ENCODE results near the gene RBM43. TPM values are rescaled to one million over a fixed set of nuclear protein-coding genes. Genes with fewer than 3 reads are reported as not detected.

Gene RBM43
- total RNA-seq, 1 experiment from 2014 or later: 1.8 TPM

DNA sequence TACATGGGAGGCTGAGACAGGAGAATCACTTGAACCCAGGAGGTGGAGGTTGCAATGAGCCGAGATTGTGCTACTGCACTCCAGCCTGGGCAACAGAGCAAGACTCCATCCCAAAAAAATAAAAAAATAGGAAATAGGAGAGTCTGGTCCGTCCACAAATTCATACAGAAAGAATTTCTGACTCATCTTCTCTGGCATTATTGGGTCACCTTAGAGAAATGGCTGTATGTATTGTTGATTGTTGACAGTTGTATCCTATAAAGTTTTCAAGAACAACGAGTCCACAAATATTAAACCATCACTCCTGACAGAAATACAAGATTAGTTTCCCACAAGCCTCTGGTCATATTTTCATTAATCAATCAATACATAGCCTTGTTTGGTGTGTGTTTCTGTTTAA is 20.4 kb downstream of the RBM43 start:
- Histone ChIP-seq H4K8ac (replicated peaks; ENCODE audit: insufficient read length, low read depth, low read length) (no peak overlapping the region), H3K9ac (ENCODE audit: extremely low read depth, insufficient read length, low read length) (no peak overlapping the region), H3K23ac (ENCODE audit: insufficient read length, low read depth, low read length) (no peak overlapping the region), H3K9me3 (ENCODE audit: control insufficient read depth, low read depth, low read length) (no peaks in the 10 kb centered on the region), H2BK20ac (ENCODE audit: low read depth, low read length, poor library complexity, severe bottlenecking) (no peak overlapping the region), H3K79me2 (ENCODE audit: insufficient read depth, low read length) (no peaks in the 10 kb centered on the region), H3K23me2 (ENCODE audit: insufficient read length, low read depth, low read length, poor library complexity, severe bottlenecking) (no peaks in the 10 kb centered on the region), H2AK5ac (ENCODE audit: insufficient read length, low read length) (no peak overlapping the region), H2BK5ac (ENCODE audit: insufficient read length, low read length) (no peak overlapping the region), H3K4me1 (ENCODE audit: insufficient read depth, low read length) (no peaks in the 10 kb centered on the region), H2BK15ac (ENCODE audit: low read depth, low read length) (no peak overlapping the region), H3K14ac (ENCODE audit: insufficient read depth, low read length) (no peak overlapping the region), H3K27me3 (ENCODE audit: insufficient read depth, low read length) (no peaks in the 10 kb centered on the region), H3K4me2 (ENCODE audit: insufficient read depth, insufficient read length, low read length) (no peak overlapping the region), H3K18ac (ENCODE audit: insufficient read length, low read depth, low read length) (no peak overlapping the region), H2BK120ac (ENCODE audit: low read depth, low read length, poor library complexity, severe bottlenecking) (no peak overlapping the region), H4K20me1 (ENCODE audit: control insufficient read depth, insufficient read depth, insufficient read length) (no peaks in the 10 kb centered on the region), H3K79me1 (ENCODE audit: insufficient read depth, low read depth, low read length, poor library complexity, severe bottlenecking) (no peaks in the 10 kb centered on the region), H2BK12ac (ENCODE audit: insufficient read length, low read depth, low read length) (no peak overlapping the region), H2AFZ (ENCODE audit: low read length) (no peak overlapping the region), H3K56ac (ENCODE audit: insufficient read length, low read depth, low read length) (no peak overlapping the region), H3T11ph (ENCODE audit: low read length) (no peak overlapping the region), H4K91ac (ENCODE audit: insufficient read length, low read depth, low read length) (no peak overlapping the region), H4K5ac (ENCODE audit: insufficient read length, low read depth, low read length) (no peak overlapping the region), H3K27ac (ENCODE audit: insufficient read length, low read depth, low read length) (no peak overlapping the region), H3K4ac (ENCODE audit: low read depth, low read length) (no peak overlapping the region)
- TF ChIP-seq, protein P1, sequence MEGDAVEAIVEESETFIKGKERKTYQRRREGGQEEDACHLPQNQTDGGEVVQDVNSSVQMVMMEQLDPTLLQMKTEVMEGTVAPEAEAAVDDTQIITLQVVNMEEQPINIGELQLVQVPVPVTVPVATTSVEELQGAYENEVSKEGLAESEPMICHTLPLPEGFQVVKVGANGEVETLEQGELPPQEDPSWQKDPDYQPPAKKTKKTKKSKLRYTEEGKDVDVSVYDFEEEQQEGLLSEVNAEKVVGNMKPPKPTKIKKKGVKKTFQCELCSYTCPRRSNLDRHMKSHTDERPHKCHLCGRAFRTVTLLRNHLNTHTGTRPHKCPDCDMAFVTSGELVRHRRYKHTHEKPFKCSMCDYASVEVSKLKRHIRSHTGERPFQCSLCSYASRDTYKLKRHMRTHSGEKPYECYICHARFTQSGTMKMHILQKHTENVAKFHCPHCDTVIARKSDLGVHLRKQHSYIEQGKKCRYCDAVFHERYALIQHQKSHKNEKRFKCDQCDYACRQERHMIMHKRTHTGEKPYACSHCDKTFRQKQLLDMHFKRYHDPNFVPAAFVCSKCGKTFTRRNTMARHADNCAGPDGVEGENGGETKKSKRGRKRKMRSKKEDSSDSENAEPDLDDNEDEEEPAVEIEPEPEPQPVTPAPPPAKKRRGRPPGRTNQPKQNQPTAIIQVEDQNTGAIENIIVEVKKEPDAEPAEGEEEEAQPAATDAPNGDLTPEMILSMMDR (conservative IDR thresholded peaks at IDR 0.05): no peak
- peaks cover 0 to 2% of the 10 kb centered on the region in 2 experiments; a peak in 3 of 5 replicates for H3K9me3 Mint-ChIP-seq
- no CpG with 5 or more reads among the region's 3 CpGs for WGBS (ENCODE audit: extremely low coverage, insufficient read length, low lambda C conversion rate)
- no peaks in the 10 kb centered on the region for H3K27me3 Mint-ChIP-seq (ENCODE audit: low read depth)
- no peak overlapping the region for H3K27ac Mint-ChIP-seq
- no peak overlapping the region for H3K4me3 Mint-ChIP-seq
- no peaks in the 10 kb centered on the region; a peak in 1 of 7 replicates for H3K36me3 Mint-ChIP-seq (ENCODE audit: insufficient read depth in 1 of 3, low read depth in 3 of 3)
- peaks cover 4 to 13% of the 10 kb centered on the region in 2 experiments; a peak in 2 of 4 replicates for H3K4me1 Mint-ChIP-seq
- DNase-seq: no peak
